ENCODE data around the gene SKI. TPM values are rescaled to one million over a fixed set of nuclear protein-coding genes. Genes with fewer than 3 reads are reported as not detected.
A peak's percentile ranks its signal among the peaks of the same experiment; 100 is the strongest.

Gene SKI
- total RNA-seq, 1 donor from 2014 or later: 77.5 TPM

GRCh38 chr1:2352341-2352896 lies 124.3 kb downstream of the SKI start:
- no peak for DNase-seq (ENCODE audit: low spot score)

DNA sequence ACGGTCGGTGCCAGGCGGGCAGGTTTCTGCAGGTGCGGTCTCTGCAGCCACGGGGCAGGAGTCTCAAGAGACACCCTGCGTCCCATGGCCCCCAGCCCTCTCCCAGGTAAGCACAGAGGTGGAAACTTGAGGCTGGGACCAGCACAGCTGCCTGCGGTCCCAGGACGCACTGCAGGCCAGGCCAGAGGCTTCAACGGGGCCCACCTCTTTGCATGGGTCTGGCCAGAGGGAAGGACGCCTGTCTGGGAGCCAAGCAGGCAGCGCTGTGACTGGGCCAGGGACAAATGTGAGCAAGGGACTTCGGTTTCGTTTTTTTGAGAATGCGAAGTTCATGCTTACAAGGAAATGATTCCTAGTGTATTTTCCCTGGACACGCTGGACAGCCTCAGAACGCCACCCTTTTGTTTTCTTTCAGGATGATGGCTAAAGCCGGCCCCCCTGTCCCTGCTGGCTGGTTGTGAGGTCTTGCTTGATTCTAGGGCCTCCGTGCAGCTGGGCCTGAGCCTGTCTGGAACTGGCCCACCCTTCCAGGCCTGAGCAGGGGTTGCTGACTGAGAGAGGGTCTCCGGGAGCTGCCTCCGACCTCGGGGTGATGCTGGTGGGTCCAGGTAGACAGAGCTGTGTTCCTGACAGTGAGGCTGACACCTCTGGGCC lies 124.9 kb downstream of the SKI start:
- DNase-seq (ENCODE audit: low spot score): peak; percentile 70

DNA sequence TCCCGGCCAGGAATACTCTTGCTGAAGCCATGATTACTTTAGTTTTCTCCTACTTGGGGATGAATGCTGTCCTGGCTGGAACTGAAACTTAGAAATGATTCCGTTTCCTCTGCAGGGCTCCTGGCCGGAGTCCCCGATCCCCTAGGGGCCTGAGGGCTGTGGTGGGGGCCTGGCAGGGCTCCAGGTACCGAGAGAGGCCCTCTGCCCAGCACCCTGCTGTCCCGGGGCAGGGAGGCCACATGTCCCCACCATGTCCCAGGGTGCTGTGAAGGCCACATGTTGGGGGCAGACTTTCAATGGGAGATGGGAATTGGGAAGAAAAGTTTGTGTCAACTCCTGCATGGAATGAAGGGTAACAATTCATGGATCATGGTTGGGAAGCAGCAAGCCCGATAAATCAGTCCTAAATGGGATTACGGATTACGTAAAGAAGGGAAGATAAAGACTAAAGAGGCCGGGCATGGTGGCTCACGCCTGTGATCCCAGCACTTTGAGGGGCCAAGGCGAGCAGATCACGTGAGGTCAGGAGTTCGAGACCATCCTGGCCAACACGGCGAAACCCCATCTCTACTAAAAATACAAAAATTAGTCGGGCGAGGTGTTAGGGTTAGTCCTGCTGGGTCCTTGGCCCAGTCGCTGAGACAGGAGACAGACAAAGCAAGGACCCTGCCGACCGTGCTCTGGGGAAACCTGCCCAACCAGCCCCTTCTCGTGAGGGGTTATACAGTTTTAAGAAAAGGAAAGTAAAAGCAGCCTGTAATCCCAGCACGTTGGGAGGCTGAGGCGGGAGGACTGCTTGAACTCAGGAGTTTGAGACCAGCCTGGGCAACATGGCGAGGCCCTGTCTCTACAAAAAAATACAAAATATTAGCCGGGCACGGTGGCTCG lies 125.7 kb downstream of the SKI start:
- DNase-seq (ENCODE audit: low spot score): no peak

GRCh38 chr1:2354511-2355372 lies 126.6 kb downstream of the SKI start:
- DNase-seq (ENCODE audit: low spot score): no peak

GRCh38 chr1:2355373-2356261 lies 127.5 kb downstream of the SKI start:
- no peak for DNase-seq (ENCODE audit: low spot score)

DNA sequence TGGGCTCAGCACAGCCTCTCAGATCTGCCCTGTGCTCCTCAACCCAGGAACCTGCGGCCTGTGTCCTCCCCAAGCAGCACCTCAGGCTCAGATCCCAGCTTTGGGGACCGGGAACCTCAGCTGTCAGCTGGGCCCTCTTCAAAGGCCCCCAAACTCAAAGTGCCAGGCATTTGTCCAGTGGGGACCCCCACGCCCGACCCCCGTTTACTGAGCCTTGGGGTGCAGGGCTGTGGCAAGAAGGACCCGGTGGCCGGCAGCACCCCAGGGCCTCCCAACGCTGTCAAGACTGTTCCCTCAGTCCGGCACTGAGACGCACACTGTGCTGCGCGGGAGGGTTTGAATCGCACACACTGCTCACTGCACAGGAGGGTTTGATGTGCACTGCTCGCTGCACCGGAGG lies 128.3 kb downstream of the SKI start:
- no peak for DNase-seq (ENCODE audit: low spot score)

DNA sequence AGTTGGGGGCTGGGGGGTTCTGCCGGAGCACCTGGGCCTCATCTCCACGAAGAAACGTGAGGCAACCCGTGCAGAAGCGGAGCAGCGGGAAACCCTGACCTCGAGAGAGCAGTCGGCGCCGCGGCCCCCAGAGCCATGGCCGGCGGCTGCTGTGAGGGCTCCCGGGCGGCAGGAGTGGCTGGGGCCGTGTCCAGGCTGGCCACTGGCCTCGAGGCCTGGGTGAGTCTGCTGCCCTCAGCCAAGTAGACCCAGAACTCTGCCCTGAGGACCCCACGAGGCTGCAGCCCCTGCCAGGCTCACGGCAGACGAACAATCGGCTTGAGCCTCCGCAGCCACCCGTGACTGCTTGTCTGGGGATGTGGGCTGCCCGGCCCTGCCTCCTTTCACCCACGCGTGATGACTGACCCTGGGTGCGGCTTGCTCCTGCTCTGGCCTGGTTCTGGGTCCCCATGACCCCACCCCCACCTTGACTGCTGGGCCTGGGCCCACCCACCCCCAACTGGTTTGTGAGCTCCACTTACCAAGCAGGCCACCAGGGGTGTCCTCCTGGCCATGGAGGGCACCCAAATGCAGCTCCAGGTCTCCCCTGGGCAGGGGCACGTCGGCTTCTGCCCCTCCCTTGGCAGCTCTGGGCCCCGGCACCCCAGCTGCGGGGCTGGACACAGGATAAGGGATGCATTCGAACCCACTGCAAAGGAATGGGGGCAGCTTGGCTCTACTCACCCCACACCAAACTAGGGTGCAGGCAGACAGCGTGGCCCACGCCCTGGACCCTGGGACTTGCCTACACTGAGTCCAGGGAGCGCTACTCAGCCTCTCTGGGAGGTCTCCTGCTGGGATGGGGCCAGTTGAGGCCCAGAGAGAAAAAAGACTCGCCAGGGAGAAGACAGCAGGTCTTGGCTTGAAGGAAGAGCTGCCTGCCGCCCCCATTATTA lies 129.1 kb downstream of the SKI start:
- DNase-seq (ENCODE audit: low spot score): no peak

DNA sequence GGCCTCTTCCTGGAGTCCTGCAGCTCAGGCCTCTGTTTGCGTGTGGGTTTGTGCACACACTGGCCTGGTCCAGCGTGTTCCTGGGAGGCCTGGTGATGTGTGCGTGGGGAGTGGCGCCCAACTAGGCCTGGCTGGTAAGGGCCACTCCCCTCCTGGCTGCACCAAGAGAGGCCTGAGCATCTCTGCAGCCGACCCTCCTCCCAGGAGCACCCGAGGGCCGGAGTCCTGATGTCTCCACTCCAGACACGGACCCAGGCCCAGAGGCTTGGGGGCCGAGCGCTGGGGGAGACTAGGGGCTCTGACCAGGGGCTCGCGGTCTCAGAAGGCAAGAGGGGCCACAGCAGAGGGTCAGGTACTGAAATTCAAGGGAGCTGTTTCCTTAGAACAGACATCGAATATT lies 130.0 kb downstream of the SKI start:
- DNase-seq (ENCODE audit: low spot score): no peak

DNA sequence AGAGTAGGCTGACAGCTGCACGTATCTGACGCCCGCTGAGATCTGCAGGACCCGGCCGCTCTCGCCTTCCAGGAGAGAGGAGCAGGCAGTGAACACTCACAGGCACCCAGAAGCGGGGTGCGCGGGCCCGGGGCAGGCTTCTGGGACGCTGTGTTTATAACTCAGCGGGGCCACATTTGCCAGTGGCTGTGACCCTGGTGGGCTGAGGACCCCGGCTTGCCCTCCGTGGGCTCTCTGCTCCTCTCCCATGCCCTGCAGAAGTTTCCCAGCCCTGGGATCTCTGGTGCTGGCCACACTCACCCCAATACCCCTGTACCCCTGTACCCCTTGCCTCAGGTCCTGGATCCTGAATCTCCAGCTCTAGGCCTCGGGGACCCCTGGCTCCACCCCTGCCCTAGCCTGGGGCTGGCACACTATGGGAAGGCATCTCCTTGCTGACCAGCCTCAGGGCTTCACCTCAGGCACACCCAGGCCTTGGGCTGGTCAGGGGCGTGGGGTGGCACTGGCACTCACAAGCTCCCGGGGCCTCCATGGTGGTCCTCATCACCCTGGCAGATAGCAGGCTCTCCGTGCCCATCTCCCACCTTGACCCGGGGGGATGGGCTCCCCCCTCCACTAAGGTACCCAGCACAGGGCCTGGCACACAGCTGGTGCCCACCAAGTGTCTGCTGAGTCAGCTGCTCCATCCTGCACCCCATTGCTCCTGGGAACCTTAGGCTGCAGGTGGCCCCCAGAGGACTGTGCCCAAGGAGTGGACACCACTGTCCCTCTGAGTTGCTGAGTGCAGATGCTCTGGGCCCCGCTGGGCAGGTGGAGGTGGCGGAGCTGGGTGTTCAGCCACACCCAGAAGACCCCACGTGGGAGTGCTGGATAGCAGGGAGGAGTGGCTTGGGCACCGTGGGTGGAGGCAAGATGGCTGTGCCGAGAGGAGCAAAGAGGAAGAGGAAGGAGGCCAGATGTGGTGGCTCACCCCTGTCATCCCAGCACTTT lies 130.8 kb downstream of the SKI start:
- DNase-seq (ENCODE audit: low spot score): no peak

Other genes starting within 250 kb of the SKI start
- 0.83 TPM for gene CFAP74, start 224.5 kb upstream of the SKI start, total RNA-seq
- 1.2 TPM for gene GABRD, start 209.0 kb upstream of the SKI start, total RNA-seq
- gene PRKCZ, start 177.9 kb upstream of the SKI start, total RNA-seq: 41.6 TPM
- 52.3 TPM for gene FAAP20, start 33.5 kb upstream of the SKI start, total RNA-seq
- gene MORN1, start 163.2 kb downstream of the SKI start, total RNA-seq: 19.0 TPM
- 141 TPM for gene RER1, start 163.5 kb downstream of the SKI start, total RNA-seq
- 30.7 TPM for gene PEX10, start 184.2 kb downstream of the SKI start, total RNA-seq
- 90.0 TPM for gene PLCH2, start 248.0 kb downstream of the SKI start, total RNA-seq

Data from ureter (tissue), 1 donor.